HepG2 (cell line): ENCODE measurements around the gene ITGB1. TPM values are rescaled to one million over a fixed set of nuclear protein-coding genes. Genes with fewer than 3 reads are reported as not detected.

Experiments used
- ATAC-seq: fragments of 200-7000 bp; cut with Tn5 transposase; 3 replicates; pipeline ENCODE4 v1.9.1; 2020; ENCODE audit warnings: mild to moderate bottlenecking, moderate library complexity
- BruUV-seq: library from RNA; stranded (reverse); fragments of 400-500 nt; replicated peaks from 2 replicates; lab custom pipeline; 2021; lab: Mats Ljungman, UMichigan
- CTCF ChIA-PET: fragments of 300-600 bp; formaldehyde crosslinking; extraction: SDS; loops from one replicate; lab custom pipeline; 2021; ENCODE audit warnings: low total read pairs, inconsistent platforms, low intra/inter-chr PET ratio; lab: Yijun Ruan, JAX
- POLR2A ChIA-PET: fragments of 350-600 bp; sonication (Branson Sonifier 250); formaldehyde crosslinking; loops from one replicate; lab custom pipeline; 2020; ENCODE audit warnings: antibody characterized with exemption, inconsistent platforms; lab: Yijun Ruan, JAX
- DNase-seq: peaks from one replicate; pipeline ENCODE4 v3.0.0-alpha.2; 2015; ENCODE audit warnings: low spot score
- FAIRE-seq: peaks from 3 replicates; lab custom pipeline; 2011; peaks lifted over from hg19 to GRCh38; lab: Jason Lieb, UNC
- H2AFZ ChIP-seq: one replicate; pipeline ENCODE4 v1.6.1; 2011; ENCODE audit warnings: low read length, inconsistent platforms
- H3K27ac ChIP-seq: fragments of 300-600 bp; 3 replicates; pipeline ENCODE4 v1.8.0; 2011; ENCODE audit warnings: mixed run types, mild to moderate bottlenecking, mixed read lengths, low read length, inconsistent platforms; ENCODE audit not compliant: insufficient read depth; ENCODE audit errors: extremely low read length
- H3K27me3 ChIP-seq, 2 experiments: fragments of 200-600 bp in 1 of 2; 2 replicates in 1 of 2; 3 replicates in 1 of 2; pipeline versions ENCODE4 v1.6.0 to v1.8.0; 2011; ENCODE audit warnings: low read length in 2 of 2, mild to moderate bottlenecking in 2 of 2, moderate library complexity in 2 of 2, inconsistent platforms in 1 of 2; ENCODE audit not compliant: insufficient read depth in 2 of 2, control insufficient read depth in 1 of 2
- H3K36me3 ChIP-seq, 2 experiments: fragments of 200-600 bp in 1 of 2; replicated peaks in 1 of 2; 2 replicates in 1 of 2; 3 replicates in 1 of 2; pipeline versions ENCODE4 v1.5.1 to v1.8.0; 2011; ENCODE audit warnings: low read length in 2 of 2, inconsistent platforms in 1 of 2; ENCODE audit not compliant: insufficient read depth in 2 of 2, control insufficient read depth in 1 of 2
- H3K4me1 ChIP-seq: 2 replicates; pipeline ENCODE4 v1.5.1; 2012; ENCODE audit warnings: low read length, inconsistent platforms; ENCODE audit not compliant: insufficient read depth
- H3K4me2 ChIP-seq: 2 replicates; pipeline ENCODE4 v1.6.0; 2011; ENCODE audit warnings: low read depth, low read length, inconsistent platforms
- H3K4me3 ChIP-seq, 3 experiments: fragments of 200-600 bp in 1 of 3; sonication (generic), shearing (Covaris generic) in 1 of 3; replicated peaks in 1 of 3; 2 replicates each; pipeline ENCODE4 v1.5.1; 2011 to 2016; ENCODE audit warnings: low read length in 3 of 3, inconsistent platforms in 2 of 3, low read depth in 2 of 3, mild to moderate bottlenecking in 2 of 3, control low read depth in 1 of 3, mixed read lengths in 1 of 3; ENCODE audit not compliant: insufficient read depth in 1 of 3
- H3K79me2 ChIP-seq: one replicate; pipeline ENCODE4 v1.6.1; 2011; ENCODE audit warnings: low read length, inconsistent platforms; ENCODE audit not compliant: insufficient read depth
- H3K9ac ChIP-seq: 2 replicates; pipeline ENCODE4 v1.6.0; 2011; ENCODE audit warnings: mild to moderate bottlenecking, low read depth, low read length, inconsistent platforms; ENCODE audit not compliant: insufficient read depth
- H3K9me3 ChIP-seq: 2 replicates; pipeline ENCODE4 v1.5.1; 2012; ENCODE audit warnings: mild to moderate bottlenecking, low read length
- H4K20me1 ChIP-seq: 2 replicates; pipeline ENCODE4 v1.6.0; 2011; ENCODE audit warnings: inconsistent platforms, mild to moderate bottlenecking, low read length, moderate library complexity; ENCODE audit not compliant: insufficient read depth
- CBX2 ChIP-seq, 2 experiments: fragments of 200-600 bp in 1 of 2; sonication (generic); formaldehyde crosslinking in 1 of 2; IDR thresholded peaks; 2 replicates each; pipeline versions ENCODE4 v1.7.0 to v1.8.1; 2018 to 2022; ENCODE audit warnings: low read depth in 2 of 2, low read length in 1 of 2, mild to moderate bottlenecking in 1 of 2, missing genetic modification reagents in 1 of 2
- SALL1 ChIP-seq: sonication (generic); formaldehyde crosslinking; IDR thresholded peaks from 2 replicates; pipeline ENCODE4 v1.8.0; 2022; ENCODE audit warnings: mild to moderate bottlenecking, missing genetic modification reagents
- ZNF549 ChIP-seq: sonication (generic); formaldehyde crosslinking; IDR thresholded peaks from 2 replicates; pipeline ENCODE4 v1.5.0; 2020; ENCODE audit warnings: missing genetic modification reagents
- ZNF615 ChIP-seq: sonication (generic); formaldehyde crosslinking; IDR thresholded peaks from 2 replicates; pipeline ENCODE4 v1.5.0; 2020; ENCODE audit warnings: mild to moderate bottlenecking, missing genetic modification reagents, borderline replicate concordance
- ZNF629 ChIP-seq: sonication (generic); formaldehyde crosslinking; conservative IDR thresholded peaks from 2 replicates; pipeline ENCODE4 v1.5.0; 2020; ENCODE audit warnings: missing genetic modification reagents
- ZNF816 ChIP-seq: sonication (generic); formaldehyde crosslinking; IDR thresholded peaks from 2 replicates; pipeline ENCODE4 v1.8.0; 2022; ENCODE audit warnings: missing genetic modification reagents, mild to moderate bottlenecking, borderline replicate concordance
- WGBS: methylation state at CpG from one replicate; pipeline ENCODE4 v1.1.6; 2017; ENCODE audit warnings: low lambda C conversion rate; 5-methylcytosine and 5-hydroxymethylcytosine counted together
- in situ Hi-C: cut with HindIII; loops from 2 replicates; pipeline ENCODE4 v1.10.0; 2017; ENCODE audit warnings: low pct_unique_long_range_greater_than_20kb; ENCODE audit not compliant: extremely low pct_ligation_motif_present
- intact Hi-C: fragments of 100-400 bp; cut with micrococcal nuclease; formaldehyde crosslinking; loops from one replicate; pipeline ENCODE4 v1.10.0; 2022; ENCODE audit not compliant: unreplicated experiment
- polyA plus RNA-seq, 8 experiments: library from polyadenylated mRNA; depleted of rRNA in 3 of 8; stranded (reverse) in 7 of 8; unstranded in 1 of 8; fragments of >200 nt; fragmentation: Illumina TruSeq in 4 of 8; extraction: Trizol in 4 of 8; gene quantifications; 2 replicates each; pipeline versions ENCODE4 v1.2.1 to v1.2.3, GENCODE V29; 2011 to 2016; ENCODE audit warnings: low read depth in 4 of 8, missing spikeins in 1 of 8, mixed read lengths in 1 of 8; ENCODE audit not compliant: insufficient read depth in 1 of 8
- total RNA-seq, 5 experiments: library from RNA; depleted of rRNA; stranded (reverse); fragments of >200 nt; fragmentation: Illumina TruSeq; extraction: Trizol; gene quantifications; 2 replicates each; pipeline ENCODE4 v1.2.3, GENCODE V29; 2016; ENCODE audit warnings: low read depth in 1 of 5

Gene ITGB1
- total and polyA plus RNA-seq, 2 of the 13 experiments (the other 11 are each of a cell fraction or from before 2014, with no cell fraction given): 190 to 204 TPM

DNA sequence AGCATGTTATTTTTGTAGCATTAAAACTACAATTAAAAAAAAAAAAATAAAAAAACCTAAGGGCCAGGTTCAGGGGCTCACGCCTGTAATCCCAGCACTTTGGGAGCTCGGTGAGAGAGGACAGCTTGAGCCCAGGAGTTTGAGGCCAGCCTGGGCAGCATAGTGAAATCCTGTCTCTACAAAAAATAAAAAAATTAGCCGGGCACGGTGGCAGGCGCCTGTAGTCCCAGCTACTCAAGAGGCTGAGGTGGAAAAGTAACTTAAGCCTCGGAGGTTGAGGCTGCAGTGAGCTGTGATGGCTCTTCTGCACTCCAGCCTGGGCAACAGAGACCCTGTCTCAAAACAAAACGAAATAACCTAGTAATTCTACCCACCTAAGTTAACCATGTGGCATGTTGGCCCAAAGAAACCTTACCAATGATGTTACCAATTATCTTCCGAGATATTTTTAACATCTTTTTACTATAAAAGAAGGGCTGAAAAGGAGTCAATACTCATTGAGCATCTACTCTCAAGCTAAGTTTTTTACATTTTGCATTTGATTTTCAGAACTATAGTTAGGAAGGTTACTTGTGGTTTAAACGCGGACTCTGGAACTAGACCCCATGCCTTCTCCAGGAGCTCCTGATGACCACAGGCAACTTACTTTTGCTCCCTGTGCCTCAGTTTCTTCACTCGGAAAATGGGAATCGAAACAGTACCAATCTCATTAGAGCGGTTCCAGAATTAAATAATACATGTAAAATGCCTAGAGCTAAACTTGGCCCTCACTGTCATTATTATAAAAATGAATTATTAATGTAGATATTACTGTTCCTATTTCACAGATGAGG lies 1.4 kb downstream of the ITGB1 start:
- intact Hi-C loops: loop anchor here (10.0 kb wide), 1 partner anchor 52 kb away; no protein-coding TSS in a partner anchor
- in situ Hi-C loops: loop anchor here (5.0 kb wide), 1 partner anchor 51 kb away; no protein-coding TSS in a partner anchor
- WGBS: 2% methylated on average over 11 of the region's 13 CpGs
- Histone ChIP-seq H3K4me1 (peaks cover 66% of the 10 kb centered on the region), H3K4me2 (peak overlapping the region; percentile 70), H2AFZ (no peak overlapping the region), H3K79me2 (peaks cover 81% of the 10 kb centered on the region), H3K4me3 (peak overlapping the region; percentile 91 to 95 (median 95)), H3K9me3 (no peaks in the 10 kb centered on the region), H3K27ac (peak overlapping the region; percentile 96), H3K27me3 (no peaks in the 10 kb centered on the region; a peak in 1 of 5 replicates), H3K36me3 (peaks cover 2 to 5% of the 10 kb centered on the region in 2 experiments; a peak in 1 of 5 replicates), H3K9ac (peak overlapping the region; percentile 99), H4K20me1 (peaks cover 45% of the 10 kb centered on the region)
- CTCF ChIA-PET: no interaction called here
- no peak for DNase-seq
- POLR2A ChIA-PET: interaction anchor here (1.0 to 4.3 kb wide), 5 partner anchors 13 to 30 kb away, joined by 4 to 38 read pairs (median 6); no protein-coding TSS in a partner anchor
- BruUV-seq: no TSS peak
- TF ChIP-seq ZNF615 (CRISPR knock-in tag) (no peak), ZNF816 (CRISPR knock-in tag) (0 out of 2 replicates have a peak, but pooled peaks have one; percentile 42), SALL1 (CRISPR knock-in tag) (no peak), ZNF549 (no peak), CBX2 (IDR thresholded peaks at IDR 0.05; ENCODE audit: low read depth, low read length) (no peak), CBX2 (CRISPR knock-in tag; IDR thresholded peaks at IDR 0.05; ENCODE audit: low read depth) (no peak), ZNF629 (CRISPR knock-in tag) (peak; percentile 26; the same call in 1 of the 2 replicates)
- no peak for ATAC-seq
- FAIRE-seq: no peak
